ENCODE data around the gene FAM222B. TPM values are rescaled to one million over a fixed set of nuclear protein-coding genes. Genes with fewer than 3 reads are reported as not detected.

The FAM222B gene
- total RNA-seq, 4 donors from 2014 or later = 10.7 to 18.0 (median 12.0) TPM

DNA sequence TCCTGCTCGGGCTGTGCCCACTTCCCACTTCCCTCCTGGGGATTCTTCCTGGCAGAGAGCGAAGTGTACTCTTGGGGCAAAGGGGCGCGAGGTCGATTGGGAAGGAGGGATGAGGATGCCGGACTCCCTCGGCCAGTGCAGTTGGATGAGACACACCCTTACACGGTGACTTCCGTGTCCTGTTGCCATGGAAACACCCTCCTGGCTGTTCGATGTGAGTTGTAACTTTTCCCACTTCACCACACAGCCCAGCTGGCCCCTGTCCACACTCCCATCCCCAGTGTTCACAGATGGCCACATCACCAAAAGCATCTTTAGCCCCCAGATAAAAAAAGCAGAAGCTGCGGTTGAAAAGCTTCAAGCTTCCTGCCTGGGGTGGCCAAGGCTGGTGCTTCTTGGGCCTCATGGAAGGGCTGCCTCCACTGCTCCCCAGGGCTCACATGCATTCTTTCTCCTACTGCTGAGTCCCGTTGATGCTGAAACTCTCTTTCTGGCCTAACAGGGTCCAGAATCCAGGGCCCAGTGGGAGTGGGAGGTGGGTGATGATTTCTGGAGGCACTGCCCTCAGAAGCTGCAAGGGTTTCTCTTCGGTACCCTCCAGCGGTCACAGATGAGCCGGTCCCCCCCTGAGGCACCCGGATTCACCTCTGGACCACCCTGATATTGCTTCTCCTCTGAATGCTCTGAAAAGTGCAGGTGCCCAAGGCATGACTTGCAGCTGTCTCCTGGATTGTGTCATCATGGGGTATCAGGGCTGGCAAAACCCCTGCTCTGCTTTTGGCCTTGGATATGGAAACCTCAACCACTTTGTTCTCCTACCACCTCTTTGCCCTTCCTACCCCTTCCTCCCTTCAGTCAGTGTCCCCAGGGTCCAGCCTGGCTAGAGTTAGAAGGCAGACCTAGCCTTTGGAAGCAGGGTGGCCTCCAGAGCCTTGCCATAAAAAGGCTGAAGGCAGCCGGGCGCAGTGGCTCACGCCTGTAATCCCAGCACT is 100.9 kb downstream of the FAM222B start:
- intact Hi-C loops (cut with DNase I; ENCODE audit: low total_unique reads) = no loop called here
- no peak for DNase-seq (ENCODE audit: low spot score in 2 of 2)
- TF ChIP-seq, protein P1, sequence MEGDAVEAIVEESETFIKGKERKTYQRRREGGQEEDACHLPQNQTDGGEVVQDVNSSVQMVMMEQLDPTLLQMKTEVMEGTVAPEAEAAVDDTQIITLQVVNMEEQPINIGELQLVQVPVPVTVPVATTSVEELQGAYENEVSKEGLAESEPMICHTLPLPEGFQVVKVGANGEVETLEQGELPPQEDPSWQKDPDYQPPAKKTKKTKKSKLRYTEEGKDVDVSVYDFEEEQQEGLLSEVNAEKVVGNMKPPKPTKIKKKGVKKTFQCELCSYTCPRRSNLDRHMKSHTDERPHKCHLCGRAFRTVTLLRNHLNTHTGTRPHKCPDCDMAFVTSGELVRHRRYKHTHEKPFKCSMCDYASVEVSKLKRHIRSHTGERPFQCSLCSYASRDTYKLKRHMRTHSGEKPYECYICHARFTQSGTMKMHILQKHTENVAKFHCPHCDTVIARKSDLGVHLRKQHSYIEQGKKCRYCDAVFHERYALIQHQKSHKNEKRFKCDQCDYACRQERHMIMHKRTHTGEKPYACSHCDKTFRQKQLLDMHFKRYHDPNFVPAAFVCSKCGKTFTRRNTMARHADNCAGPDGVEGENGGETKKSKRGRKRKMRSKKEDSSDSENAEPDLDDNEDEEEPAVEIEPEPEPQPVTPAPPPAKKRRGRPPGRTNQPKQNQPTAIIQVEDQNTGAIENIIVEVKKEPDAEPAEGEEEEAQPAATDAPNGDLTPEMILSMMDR (IDR thresholded peaks at IDR 0.05) = no peak
- TF ChIP-seq POLR2A (IDR thresholded peaks at IDR 0.05) = no peak
- no peak overlapping the region for H3K4me3 ChIP-seq (ENCODE audit: low read depth, poor library complexity, severe bottlenecking)
- 72 to 75% methylated on average over 17 to 19 of the region's 19 CpGs for WGBS, 2 donors

DNA sequence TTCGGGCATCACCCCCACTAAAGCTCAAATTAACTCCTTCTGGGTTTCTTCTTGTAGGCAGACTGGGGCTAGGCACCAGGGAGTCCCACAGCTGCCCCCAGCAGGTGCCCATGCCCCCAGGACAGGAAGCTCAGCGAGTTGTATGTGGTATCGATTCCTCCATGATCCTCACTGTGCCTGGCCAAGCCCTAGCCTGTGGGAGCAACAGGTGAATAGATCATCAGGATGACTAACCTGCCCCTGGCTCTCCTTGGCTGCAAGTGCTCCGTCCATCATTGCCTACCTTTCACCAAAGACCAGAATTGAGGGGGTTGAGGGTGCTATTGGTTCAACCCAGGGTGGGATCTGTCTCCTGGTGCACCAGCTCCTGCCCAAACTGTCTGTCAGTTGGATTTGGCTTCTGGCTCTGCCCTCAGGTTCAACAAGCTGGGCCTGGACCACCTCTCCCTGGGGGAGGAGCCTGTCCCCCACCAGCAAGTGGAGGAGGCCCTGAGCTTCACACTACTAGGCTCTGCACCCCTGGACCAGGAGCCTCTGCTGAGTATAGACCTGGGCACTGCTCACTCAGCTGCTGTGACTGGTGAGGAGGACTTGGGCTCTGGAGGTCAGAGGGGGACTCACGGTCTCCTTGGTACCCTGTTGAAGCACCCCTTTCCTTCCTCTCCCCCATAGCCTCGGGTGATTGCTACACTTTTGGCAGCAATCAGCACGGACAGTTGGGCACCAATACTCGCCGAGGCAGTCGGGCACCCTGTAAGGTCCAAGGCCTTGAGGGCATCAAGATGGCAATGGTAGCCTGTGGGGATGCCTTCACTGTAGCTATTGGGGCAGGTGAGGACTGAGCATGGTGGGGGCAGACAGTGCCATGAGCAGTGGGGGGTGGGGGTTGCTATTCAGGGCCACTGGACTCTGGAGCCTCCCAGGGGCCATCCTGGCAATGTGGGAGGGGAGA is 101.9 kb downstream of the FAM222B start:
- intact Hi-C loops (cut with DNase I; ENCODE audit: low total_unique reads) = no loop called here
- no peak for DNase-seq (ENCODE audit: low spot score in 2 of 2)
- H3K4me3 ChIP-seq (ENCODE audit: low read depth, poor library complexity, severe bottlenecking) = no peak overlapping the region
- TF ChIP-seq, protein P1 (IDR thresholded peaks at IDR 0.05) = no peak
- TF ChIP-seq POLR2A (IDR thresholded peaks at IDR 0.05) = no peak
- WGBS, 2 donors = 66 to 76% methylated on average over 3 to 10 of the region's 10 CpGs

GRCh38 chr17:28738680-28739384 is 103.8 kb downstream of the FAM222B start:
- TF ChIP-seq, protein P1 (IDR thresholded peaks at IDR 0.05) = no peak
- TF ChIP-seq POLR2A (IDR thresholded peaks at IDR 0.05) = no peak
- intact Hi-C loops (cut with DNase I; ENCODE audit: low total_unique reads) = no loop called here
- WGBS, 2 donors = 87 to 92% methylated on average over 10 of the region's 10 CpGs
- H3K4me3 ChIP-seq (ENCODE audit: low read depth, poor library complexity, severe bottlenecking) = no peak overlapping the region
- DNase-seq (ENCODE audit: low spot score in 2 of 2) = no peak

- H3K4me3 ChIP-seq (ENCODE audit: low read depth, poor library complexity, severe bottlenecking) = no peak overlapping the region
- no peak for DNase-seq (ENCODE audit: low spot score in 2 of 2)
- intact Hi-C loops (cut with DNase I; ENCODE audit: low total_unique reads) = no loop called here
- 76 to 81% methylated on average over 21 to 22 of the region's 22 CpGs for WGBS, 2 donors
- TF ChIP-seq, protein P1 (IDR thresholded peaks at IDR 0.05) = no peak
- TF ChIP-seq POLR2A (IDR thresholded peaks at IDR 0.05) = no peak
Observed at GRCh38 chr17:28737770-28738679, 104.6 kb downstream of the FAM222B start.
